Measurements from ENCODE around the gene MAST4.

Gene MAST4

GRCh38 chr5:66969963-66970362 is 373.8 kb downstream of the MAST4 start:
- no peak for DNase-seq
- H3K27ac ChIP-seq (ENCODE audit: insufficient read depth, low read length, poor library complexity, severe bottlenecking), result no peak overlapping the region

GRCh38 chr5:66972004-66972403 is 375.8 kb downstream of the MAST4 start:
- no peaks in the 10 kb centered on the region for H3K27me3 ChIP-seq (replicated peaks; ENCODE audit: control insufficient read depth, insufficient read depth, low read length, poor library complexity, severe bottlenecking)
- H3K36me3 ChIP-seq (ENCODE audit: control insufficient read depth, insufficient read depth, low read length), result no peaks in the 10 kb centered on the region
- H3K4me3 ChIP-seq (ENCODE audit: insufficient read depth, low read depth, low read length, poor library complexity, severe bottlenecking), result no peak overlapping the region

More at GRCh38 chr5:66969963-66970362, 373.8 kb downstream of the MAST4 start:
- H3K4me1 ChIP-seq (ENCODE audit: control insufficient read depth, insufficient read depth, low read length, poor library complexity, severe bottlenecking), result no peaks in the 10 kb centered on the region
- no peaks in the 10 kb centered on the region for H3K9me3 ChIP-seq (ENCODE audit: control insufficient read depth, low read length)
- H3K36me3 ChIP-seq (ENCODE audit: control insufficient read depth, insufficient read depth, low read length), result no peaks in the 10 kb centered on the region
- H3K4me3 ChIP-seq (ENCODE audit: insufficient read depth, low read depth, low read length, poor library complexity, severe bottlenecking), result no peak overlapping the region
- no peaks in the 10 kb centered on the region for H3K27me3 ChIP-seq (replicated peaks; ENCODE audit: control insufficient read depth, insufficient read depth, low read length, poor library complexity, severe bottlenecking)

GRCh38 chr5:66974256-66974655 is 378.1 kb downstream of the MAST4 start:
- no peak overlapping the region for H3K4me3 ChIP-seq (ENCODE audit: insufficient read depth, low read depth, low read length, poor library complexity, severe bottlenecking)
- no peaks in the 10 kb centered on the region for H3K9me3 ChIP-seq (ENCODE audit: control insufficient read depth, low read length)
- no peak for DNase-seq
- H3K27ac ChIP-seq (ENCODE audit: insufficient read depth, low read length, poor library complexity, severe bottlenecking), result no peak overlapping the region
- H3K36me3 ChIP-seq (ENCODE audit: control insufficient read depth, insufficient read depth, low read length), result no peaks in the 10 kb centered on the region
- H3K27me3 ChIP-seq (replicated peaks; ENCODE audit: control insufficient read depth, insufficient read depth, low read length, poor library complexity, severe bottlenecking), result no peaks in the 10 kb centered on the region
- no peaks in the 10 kb centered on the region for H3K4me1 ChIP-seq (ENCODE audit: control insufficient read depth, insufficient read depth, low read length, poor library complexity, severe bottlenecking)

More at GRCh38 chr5:66972004-66972403, 375.8 kb downstream of the MAST4 start:
- Histone ChIP-seq H3K9me3 (ENCODE audit: control insufficient read depth, low read length) (no peaks in the 10 kb centered on the region), H3K27ac (ENCODE audit: insufficient read depth, low read length, poor library complexity, severe bottlenecking) (no peak overlapping the region), H3K4me1 (ENCODE audit: control insufficient read depth, insufficient read depth, low read length, poor library complexity, severe bottlenecking) (no peaks in the 10 kb centered on the region)
- no peak for DNase-seq

- Histone ChIP-seq H3K27me3 (replicated peaks; ENCODE audit: control insufficient read depth, insufficient read depth, low read length, poor library complexity, severe bottlenecking) (no peaks in the 10 kb centered on the region), H3K27ac (ENCODE audit: insufficient read depth, low read length, poor library complexity, severe bottlenecking) (no peak overlapping the region), H3K4me1 (ENCODE audit: control insufficient read depth, insufficient read depth, low read length, poor library complexity, severe bottlenecking) (no peaks in the 10 kb centered on the region), H3K9me3 (ENCODE audit: control insufficient read depth, low read length) (no peaks in the 10 kb centered on the region), H3K36me3 (ENCODE audit: control insufficient read depth, insufficient read depth, low read length) (no peaks in the 10 kb centered on the region), H3K4me3 (ENCODE audit: insufficient read depth, low read depth, low read length, poor library complexity, severe bottlenecking) (no peak overlapping the region)
- no peak for DNase-seq
Measured at GRCh38 chr5:66976108-66976507, 379.9 kb downstream of the MAST4 start.

GRCh38 chr5:66979738-66980137 is 383.5 kb downstream of the MAST4 start:
- no peaks in the 10 kb centered on the region for H3K27me3 ChIP-seq (replicated peaks; ENCODE audit: control insufficient read depth, insufficient read depth, low read length, poor library complexity, severe bottlenecking)
- DNase-seq, result no peak

GRCh38 chr5:66981266-66982055 is 385.3 kb downstream of the MAST4 start:
- H3K27ac ChIP-seq (ENCODE audit: insufficient read depth, low read length, poor library complexity, severe bottlenecking), result no peak overlapping the region
- no peaks in the 10 kb centered on the region for H3K4me1 ChIP-seq (ENCODE audit: control insufficient read depth, insufficient read depth, low read length, poor library complexity, severe bottlenecking)
- DNase-seq, result no peak
- no peak overlapping the region for H3K4me3 ChIP-seq (ENCODE audit: insufficient read depth, low read depth, low read length, poor library complexity, severe bottlenecking)
- H3K36me3 ChIP-seq (ENCODE audit: control insufficient read depth, insufficient read depth, low read length), result no peaks in the 10 kb centered on the region
- no peaks in the 10 kb centered on the region for H3K9me3 ChIP-seq (ENCODE audit: control insufficient read depth, low read length)
- H3K27me3 ChIP-seq (replicated peaks; ENCODE audit: control insufficient read depth, insufficient read depth, low read length, poor library complexity, severe bottlenecking), result no peaks in the 10 kb centered on the region

More at GRCh38 chr5:66979738-66980137, 383.5 kb downstream of the MAST4 start:
- Histone ChIP-seq H3K4me1 (ENCODE audit: control insufficient read depth, insufficient read depth, low read length, poor library complexity, severe bottlenecking) (no peaks in the 10 kb centered on the region), H3K36me3 (ENCODE audit: control insufficient read depth, insufficient read depth, low read length) (no peaks in the 10 kb centered on the region), H3K27ac (ENCODE audit: insufficient read depth, low read length, poor library complexity, severe bottlenecking) (no peak overlapping the region), H3K9me3 (ENCODE audit: control insufficient read depth, low read length) (no peaks in the 10 kb centered on the region), H3K4me3 (ENCODE audit: insufficient read depth, low read depth, low read length, poor library complexity, severe bottlenecking) (no peak overlapping the region)

- no peak overlapping the region for H3K27ac ChIP-seq (ENCODE audit: insufficient read depth, low read length, poor library complexity, severe bottlenecking)
Measured at GRCh38 chr5:66982056-66982387, 385.8 kb downstream of the MAST4 start.

GRCh38 chr5:66982470-66982869 is 386.3 kb downstream of the MAST4 start:
- Histone ChIP-seq H3K36me3 (ENCODE audit: control insufficient read depth, insufficient read depth, low read length) (no peaks in the 10 kb centered on the region), H3K27ac (ENCODE audit: insufficient read depth, low read length, poor library complexity, severe bottlenecking) (no peak overlapping the region), H3K4me3 (ENCODE audit: insufficient read depth, low read depth, low read length, poor library complexity, severe bottlenecking) (no peak overlapping the region), H3K27me3 (replicated peaks; ENCODE audit: control insufficient read depth, insufficient read depth, low read length, poor library complexity, severe bottlenecking) (no peaks in the 10 kb centered on the region), H3K4me1 (ENCODE audit: control insufficient read depth, insufficient read depth, low read length, poor library complexity, severe bottlenecking) (no peaks in the 10 kb centered on the region), H3K9me3 (ENCODE audit: control insufficient read depth, low read length) (no peaks in the 10 kb centered on the region)
- no peak for DNase-seq

More at GRCh38 chr5:66982056-66982387, 385.8 kb downstream of the MAST4 start:
- no peak for DNase-seq
- Histone ChIP-seq H3K9me3 (ENCODE audit: control insufficient read depth, low read length) (no peaks in the 10 kb centered on the region), H3K4me3 (ENCODE audit: insufficient read depth, low read depth, low read length, poor library complexity, severe bottlenecking) (no peak overlapping the region), H3K27me3 (replicated peaks; ENCODE audit: control insufficient read depth, insufficient read depth, low read length, poor library complexity, severe bottlenecking) (no peaks in the 10 kb centered on the region), H3K4me1 (ENCODE audit: control insufficient read depth, insufficient read depth, low read length, poor library complexity, severe bottlenecking) (no peaks in the 10 kb centered on the region), H3K36me3 (ENCODE audit: control insufficient read depth, insufficient read depth, low read length) (no peaks in the 10 kb centered on the region)

GRCh38 chr5:66985417-66985816 is 389.2 kb downstream of the MAST4 start:
- no peaks in the 10 kb centered on the region for H3K9me3 ChIP-seq (ENCODE audit: control insufficient read depth, low read length)
- no peak for DNase-seq
- no peak overlapping the region for H3K27ac ChIP-seq (ENCODE audit: insufficient read depth, low read length, poor library complexity, severe bottlenecking)
- H3K27me3 ChIP-seq (replicated peaks; ENCODE audit: control insufficient read depth, insufficient read depth, low read length, poor library complexity, severe bottlenecking), result no peaks in the 10 kb centered on the region
- no peak overlapping the region for H3K4me3 ChIP-seq (ENCODE audit: insufficient read depth, low read depth, low read length, poor library complexity, severe bottlenecking)
- H3K4me1 ChIP-seq (ENCODE audit: control insufficient read depth, insufficient read depth, low read length, poor library complexity, severe bottlenecking), result no peaks in the 10 kb centered on the region
- no peaks in the 10 kb centered on the region for H3K36me3 ChIP-seq (ENCODE audit: control insufficient read depth, insufficient read depth, low read length)

GRCh38 chr5:66986009-66986408 is 389.8 kb downstream of the MAST4 start:
- Histone ChIP-seq H3K27me3 (replicated peaks; ENCODE audit: control insufficient read depth, insufficient read depth, low read length, poor library complexity, severe bottlenecking) (no peaks in the 10 kb centered on the region), H3K4me1 (ENCODE audit: control insufficient read depth, insufficient read depth, low read length, poor library complexity, severe bottlenecking) (no peaks in the 10 kb centered on the region), H3K27ac (ENCODE audit: insufficient read depth, low read length, poor library complexity, severe bottlenecking) (no peak overlapping the region), H3K9me3 (ENCODE audit: control insufficient read depth, low read length) (no peaks in the 10 kb centered on the region), H3K36me3 (ENCODE audit: control insufficient read depth, insufficient read depth, low read length) (no peaks in the 10 kb centered on the region), H3K4me3 (ENCODE audit: insufficient read depth, low read depth, low read length, poor library complexity, severe bottlenecking) (no peak overlapping the region)
- DNase-seq, result no peak
